Large intestine (tissue), 12 donors: ENCODE measurements around the gene TGFBR2. TPM values are rescaled to one million over a fixed set of nuclear protein-coding genes. Genes with fewer than 3 reads are reported as not detected.

Experiments
- DNase-seq, 2 donors: peaks; one replicate each; pipeline versions ENCODE4 v3.0.0 to v3.0.0-alpha.2; 2013
- H3K27ac ChIP-seq: one replicate; pipeline ENCODE4 v1.5.1; 2013; ENCODE audit warnings: low read length
- H3K27me3 ChIP-seq: 2 replicates; pipeline ENCODE4 v1.6.1; 2013; ENCODE audit warnings: low read length; ENCODE audit not compliant: control insufficient read depth, insufficient read depth
- H3K36me3 ChIP-seq: 2 replicates; pipeline ENCODE4 v1.6.1; 2013; ENCODE audit warnings: low read length; ENCODE audit not compliant: control insufficient read depth, insufficient read depth
- H3K4me1 ChIP-seq: one replicate; pipeline ENCODE4 v1.6.1; 2013; ENCODE audit warnings: low read length; ENCODE audit not compliant: control insufficient read depth, insufficient read depth
- H3K4me3 ChIP-seq: one replicate; pipeline ENCODE4 v1.5.1; 2013; ENCODE audit warnings: low read length
- H3K9me3 ChIP-seq: one replicate; pipeline ENCODE4 v1.6.1; 2013; ENCODE audit warnings: mild to moderate bottlenecking, low read depth, low read length, moderate library complexity; ENCODE audit not compliant: control insufficient read depth
- WGBS: methylation state at CpG from one replicate; pipeline ENCODE4 v1.1.5; 2013; ENCODE audit warnings: low lambda C conversion rate; ENCODE audit not compliant: insufficient coverage; 5-methylcytosine and 5-hydroxymethylcytosine counted together
- long read RNA-seq, 11 donors: transcript quantifications; one replicate each; lab custom pipeline, GENCODE V29; 2026
- polyA plus RNA-seq: library from polyadenylated mRNA; unstranded; fragments of 120-200 nt; gene quantifications from one replicate; pipeline ENCODE4 v1.2.1, GENCODE V29; 2013

TGFBR2 gene
- 62.9 TPM for polyA plus RNA-seq
- long read RNA-seq, donor 1, full-length matches to known transcripts: 8 of 8 reads
- long read RNA-seq, donor 1, partial matches to known transcripts: 0 of 8 reads
- long read RNA-seq, donor 1, other reads (novel, unspliced or antisense): 0 of 8 reads
- long read RNA-seq, donor 2, full-length matches to known transcripts: 19 of 36 reads
- long read RNA-seq, donor 2, partial matches to known transcripts: 17 of 36 reads
- long read RNA-seq, donor 2, other reads (novel, unspliced or antisense): 0 of 36 reads
- long read RNA-seq, donor 3: 0 reads
- long read RNA-seq, donor 4, full-length matches to known transcripts: 1 of 1 reads
- long read RNA-seq, donor 4, partial matches to known transcripts: 0 of 1 reads
- long read RNA-seq, donor 4, other reads (novel, unspliced or antisense): 0 of 1 reads
- long read RNA-seq, donor 5, full-length matches to known transcripts: 9 of 9 reads
- long read RNA-seq, donor 5, partial matches to known transcripts: 0 of 9 reads
- long read RNA-seq, donor 5, other reads (novel, unspliced or antisense): 0 of 9 reads
- long read RNA-seq, donor 6, full-length matches to known transcripts: 28 of 28 reads
- long read RNA-seq, donor 6, partial matches to known transcripts: 0 of 28 reads
- long read RNA-seq, donor 6, other reads (novel, unspliced or antisense): 0 of 28 reads
- long read RNA-seq, donor 7, full-length matches to known transcripts: 10 of 10 reads
- long read RNA-seq, donor 7, partial matches to known transcripts: 0 of 10 reads
- long read RNA-seq, donor 7, other reads (novel, unspliced or antisense): 0 of 10 reads
- long read RNA-seq, donor 8, full-length matches to known transcripts: 21 of 39 reads
- long read RNA-seq, donor 8, partial matches to known transcripts: 18 of 39 reads
- long read RNA-seq, donor 8, other reads (novel, unspliced or antisense): 0 of 39 reads
- long read RNA-seq, donor 9, full-length matches to known transcripts: 13 of 23 reads
- long read RNA-seq, donor 9, partial matches to known transcripts: 10 of 23 reads
- long read RNA-seq, donor 9, other reads (novel, unspliced or antisense): 0 of 23 reads
- long read RNA-seq, donor 10, full-length matches to known transcripts: 32 of 32 reads
- long read RNA-seq, donor 10, partial matches to known transcripts: 0 of 32 reads
- long read RNA-seq, donor 10, other reads (novel, unspliced or antisense): 0 of 32 reads
- long read RNA-seq, donor 11, full-length matches to known transcripts: 15 of 15 reads
- long read RNA-seq, donor 11, partial matches to known transcripts: 0 of 15 reads
- long read RNA-seq, donor 11, other reads (novel, unspliced or antisense): 0 of 15 reads

DNA sequence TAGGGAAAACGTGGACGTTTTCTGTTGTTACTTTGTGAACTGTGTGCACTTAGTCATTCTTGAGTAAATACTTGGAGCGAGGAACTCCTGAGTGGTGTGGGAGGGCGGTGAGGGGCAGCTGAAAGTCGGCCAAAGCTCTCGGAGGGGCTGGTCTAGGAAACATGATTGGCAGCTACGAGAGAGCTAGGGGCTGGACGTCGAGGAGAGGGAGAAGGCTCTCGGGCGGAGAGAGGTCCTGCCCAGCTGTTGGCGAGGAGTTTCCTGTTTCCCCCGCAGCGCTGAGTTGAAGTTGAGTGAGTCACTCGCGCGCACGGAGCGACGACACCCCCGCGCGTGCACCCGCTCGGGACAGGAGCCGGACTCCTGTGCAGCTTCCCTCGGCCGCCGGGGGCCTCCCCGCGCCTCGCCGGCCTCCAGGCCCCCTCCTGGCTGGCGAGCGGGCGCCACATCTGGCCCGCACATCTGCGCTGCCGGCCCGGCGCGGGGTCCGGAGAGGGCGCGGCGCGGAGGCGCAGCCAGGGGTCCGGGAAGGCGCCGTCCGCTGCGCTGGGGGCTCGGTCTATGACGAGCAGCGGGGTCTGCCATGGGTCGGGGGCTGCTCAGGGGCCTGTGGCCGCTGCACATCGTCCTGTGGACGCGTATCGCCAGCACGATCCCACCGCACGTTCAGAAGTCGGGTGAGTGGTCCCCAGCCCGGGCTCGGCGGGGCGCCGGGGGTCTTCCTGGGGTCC, at the start of gene TGFBR2:
TSS of gene TGFBR2 (plus strand) at position 301 of the 731 bp plus-strand sequence. CDS start at position 584, 283 bp downstream.
- Histone ChIP-seq H3K27me3 (no peaks in the 10 kb centered on the region), H3K4me1 (peaks cover 4% of the 10 kb centered on the region), H3K9me3 (no peaks in the 10 kb centered on the region), H3K4me3 (peak within 1 kb of the TSS; percentile 89), H3K27ac (peak within 1 kb of the TSS; percentile 90), H3K36me3 (no peaks in the 10 kb centered on the region)
- peak; percentile 93 to 96 for DNase-seq
- no CpG with 5 or more reads among the region's 71 CpGs for WGBS

DNA sequence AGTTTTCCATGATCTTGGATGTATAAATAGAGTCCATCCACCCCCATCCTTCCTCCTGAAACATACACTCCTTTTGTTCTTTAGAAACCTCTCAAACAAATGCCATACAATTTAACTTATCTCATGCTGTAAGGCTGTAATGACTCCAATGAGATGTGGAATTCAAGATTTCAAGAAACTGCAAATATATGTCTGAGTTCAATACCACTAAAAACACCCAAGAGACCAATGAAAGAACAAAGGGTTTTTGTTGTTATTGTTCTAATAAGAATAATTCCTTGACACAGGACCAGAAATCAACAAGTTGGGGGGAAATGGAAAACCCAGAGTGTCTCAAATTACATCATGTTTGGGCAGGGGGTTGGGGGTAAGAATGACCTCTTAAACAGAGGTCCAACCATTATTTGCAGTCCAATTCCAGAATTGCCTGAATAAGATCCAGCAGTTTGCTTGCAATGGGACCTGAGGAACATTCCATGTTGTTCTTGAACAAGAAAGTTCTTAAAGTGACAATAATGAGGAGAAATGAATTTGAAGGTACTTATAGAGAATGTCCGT, 48.6 kb upstream of the TGFBR2 start:
- Histone ChIP-seq H3K27ac (no peak overlapping the region), H3K36me3 (no peaks in the 10 kb centered on the region), H3K4me3 (no peak overlapping the region), H3K9me3 (no peaks in the 10 kb centered on the region), H3K27me3 (no peaks in the 10 kb centered on the region), H3K4me1 (no peaks in the 10 kb centered on the region)
- no peak for DNase-seq
- 100% methylated on average over 1 of the region's 1 CpG for WGBS

DNA sequence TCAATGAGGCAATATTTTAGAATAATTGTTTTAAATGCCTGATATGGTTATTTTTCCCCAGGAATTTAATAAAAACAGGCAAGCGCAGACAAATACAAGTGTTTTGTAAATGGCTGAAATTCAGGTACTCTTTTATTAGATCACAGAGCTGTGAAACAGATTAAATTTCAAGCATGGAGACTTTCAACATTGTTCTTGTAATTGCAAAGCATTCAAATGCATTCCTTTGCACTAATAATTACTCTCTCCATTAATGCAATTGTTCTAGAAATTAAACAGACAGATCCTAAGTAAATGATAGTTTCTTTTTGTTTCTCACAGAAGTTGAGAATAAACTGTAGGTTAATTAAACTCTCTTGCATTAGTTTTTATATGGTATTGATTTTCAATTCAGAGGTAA, 42.4 kb upstream of the TGFBR2 start:
- Histone ChIP-seq H3K36me3 (no peaks in the 10 kb centered on the region), H3K27ac (no peak overlapping the region), H3K4me3 (no peak overlapping the region), H3K9me3 (no peaks in the 10 kb centered on the region), H3K4me1 (no peaks in the 10 kb centered on the region), H3K27me3 (no peaks in the 10 kb centered on the region)
- no peak for DNase-seq
- WGBS: 100% methylated on average over 1 of the region's 1 CpG

DNA sequence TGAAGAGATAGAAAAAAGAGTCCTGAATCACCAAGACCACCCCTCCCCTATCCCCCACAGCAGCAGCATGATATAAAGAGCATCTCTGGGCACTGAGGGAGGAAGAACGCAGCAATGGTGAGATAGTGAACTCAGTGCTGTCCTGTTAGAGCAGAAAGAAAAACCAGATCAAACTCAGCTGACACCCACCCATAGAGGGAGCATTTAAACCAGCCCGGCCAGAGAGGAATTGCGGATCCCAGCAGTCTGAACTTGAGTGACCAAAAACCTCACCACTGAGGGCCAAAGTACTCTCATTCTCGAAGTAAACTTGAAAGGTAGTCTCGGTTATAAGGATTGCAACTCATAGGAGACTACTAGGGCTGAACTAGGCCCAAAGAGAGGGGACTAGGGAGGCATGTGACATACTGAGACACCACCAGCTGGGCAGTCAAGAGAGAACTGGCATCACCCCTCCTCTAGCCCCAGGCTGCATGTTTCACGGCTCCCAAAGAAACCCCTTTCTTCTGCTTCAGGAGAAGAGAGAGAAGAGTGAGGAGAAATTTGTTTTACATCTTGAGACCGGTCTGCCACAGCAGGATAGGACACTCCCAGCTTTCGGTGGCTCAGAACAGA, 39.2 kb upstream of the TGFBR2 start:
- no peak overlapping the region for H3K4me3 ChIP-seq
- no peak overlapping the region for H3K27ac ChIP-seq
- no peak for DNase-seq
- H3K4me1 ChIP-seq: no peaks in the 10 kb centered on the region
- no peaks in the 10 kb centered on the region for H3K27me3 ChIP-seq
- H3K9me3 ChIP-seq: no peaks in the 10 kb centered on the region
- no peaks in the 10 kb centered on the region for H3K36me3 ChIP-seq
- 100% methylated on average over 3 of the region's 8 CpGs for WGBS

DNA sequence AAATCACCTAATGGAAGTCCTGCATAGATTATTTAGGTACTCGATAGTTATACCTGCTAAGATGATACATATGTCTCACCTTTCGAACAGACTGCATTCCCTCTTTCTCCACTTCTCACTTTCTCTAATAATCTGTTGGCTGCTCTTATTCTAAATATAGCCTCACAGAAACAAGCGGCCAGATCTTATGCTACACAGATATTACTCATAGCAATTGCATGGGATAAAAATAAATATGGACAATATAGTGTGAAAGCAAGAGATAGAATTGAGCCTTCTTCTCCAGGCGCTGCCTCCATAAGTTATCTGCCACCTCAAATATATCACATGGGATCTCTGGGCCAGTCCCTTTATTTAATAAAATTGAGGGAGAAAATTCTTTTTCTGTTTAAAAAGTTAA, 29.5 kb upstream of the TGFBR2 start:
- H3K4me3 ChIP-seq: no peak overlapping the region
- whole genome bisulfite sequencing: 67% methylated on average over 3 of the region's 4 CpGs
- no peak overlapping the region for H3K27ac ChIP-seq
- no peak for DNase-seq
- no peaks in the 10 kb centered on the region for H3K27me3 ChIP-seq
- H3K9me3 ChIP-seq: no peaks in the 10 kb centered on the region
- no peaks in the 10 kb centered on the region for H3K36me3 ChIP-seq
- H3K4me1 ChIP-seq: peaks cover 32% of the 10 kb centered on the region

DNA sequence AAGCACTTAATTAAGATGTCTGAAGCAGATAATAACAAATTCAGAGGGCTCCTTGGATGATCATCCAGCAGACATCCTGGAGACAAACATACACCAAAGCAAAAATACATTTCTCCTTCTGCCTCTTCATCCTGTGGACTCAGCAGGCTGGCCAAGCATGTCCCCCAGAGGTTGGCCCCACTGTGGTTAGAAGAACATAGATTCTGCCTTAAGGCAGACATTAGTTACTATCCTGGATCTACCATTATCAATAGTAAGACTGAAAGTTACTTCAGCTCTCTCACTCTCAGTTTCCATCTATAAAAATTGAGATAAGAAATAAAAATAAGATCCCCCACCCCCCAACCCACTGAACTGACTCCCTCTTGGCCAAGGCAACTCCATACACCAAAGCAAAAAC, 28.6 kb upstream of the TGFBR2 start:
- Histone ChIP-seq H3K4me3 (no peak overlapping the region), H3K9me3 (no peaks in the 10 kb centered on the region), H3K36me3 (no peaks in the 10 kb centered on the region), H3K27me3 (no peaks in the 10 kb centered on the region), H3K4me1 (peaks cover 32% of the 10 kb centered on the region), H3K27ac (peak overlapping the region; percentile 70)
- DNase-seq: no peak

DNA sequence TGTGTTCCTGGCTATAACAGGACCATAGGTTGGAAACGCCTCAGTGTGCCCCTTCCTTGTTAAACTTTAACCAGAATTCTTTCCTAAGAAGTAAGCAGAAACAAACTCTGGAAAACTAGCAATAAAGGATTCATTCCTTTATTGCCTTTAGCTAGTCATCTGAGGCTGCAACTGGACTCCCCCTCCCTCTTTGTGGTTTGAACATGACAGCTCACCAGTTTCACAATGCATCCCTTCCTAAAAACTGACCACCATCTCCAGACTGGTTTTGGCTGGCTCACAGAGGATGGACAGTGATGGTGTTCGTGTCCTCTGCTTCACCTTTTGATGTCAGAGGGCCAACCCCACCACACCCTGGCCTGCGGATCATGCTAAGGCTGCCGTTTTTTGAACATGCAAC, 27.9 kb upstream of the TGFBR2 start:
- no peaks in the 10 kb centered on the region for H3K36me3 ChIP-seq
- WGBS: 50% methylated on average over 1 of the region's 4 CpGs
- H3K27me3 ChIP-seq: no peaks in the 10 kb centered on the region
- peaks cover 33% of the 10 kb centered on the region for H3K4me1 ChIP-seq
- peak overlapping the region; percentile 70 for H3K27ac ChIP-seq
- no peaks in the 10 kb centered on the region for H3K9me3 ChIP-seq
- DNase-seq: peak; percentile 71 to 90
- H3K4me3 ChIP-seq: no peak overlapping the region

DNA sequence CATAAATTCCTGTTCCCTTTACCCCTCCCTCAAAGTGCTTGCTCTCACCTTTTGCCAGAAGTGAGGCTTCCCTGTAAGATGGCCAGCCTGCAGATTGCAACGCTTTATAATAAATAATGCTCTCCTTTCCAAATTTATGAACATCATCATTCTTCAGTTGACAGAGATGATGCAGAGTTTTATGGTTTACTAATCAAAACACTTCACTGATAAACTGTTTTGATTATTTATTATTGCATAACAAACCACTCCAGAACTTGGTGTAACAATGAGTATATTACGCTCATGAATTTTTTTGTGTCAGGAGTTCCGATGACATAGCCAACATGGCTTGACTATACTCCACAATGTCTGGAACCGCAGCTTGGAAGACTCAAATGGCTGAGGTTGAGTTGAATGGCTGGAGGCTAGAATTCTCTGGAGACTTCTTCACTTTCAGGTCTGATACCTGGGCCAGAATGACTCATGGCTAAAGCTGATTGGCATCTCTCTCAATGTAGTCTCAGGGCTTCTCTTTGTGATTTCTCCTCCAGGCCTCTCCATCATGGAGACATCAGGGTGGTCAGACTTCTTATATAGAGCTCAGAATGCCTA, 27.3 kb upstream of the TGFBR2 start:
- H3K36me3 ChIP-seq: no peaks in the 10 kb centered on the region
- peaks cover 36% of the 10 kb centered on the region for H3K4me1 ChIP-seq
- no CpG with 5 or more reads among the region's 4 CpGs for WGBS
- no peak for DNase-seq
- no peaks in the 10 kb centered on the region for H3K9me3 ChIP-seq
- peak overlapping the region; percentile 70 for H3K27ac ChIP-seq
- H3K27me3 ChIP-seq: no peaks in the 10 kb centered on the region
- no peak overlapping the region for H3K4me3 ChIP-seq

DNA sequence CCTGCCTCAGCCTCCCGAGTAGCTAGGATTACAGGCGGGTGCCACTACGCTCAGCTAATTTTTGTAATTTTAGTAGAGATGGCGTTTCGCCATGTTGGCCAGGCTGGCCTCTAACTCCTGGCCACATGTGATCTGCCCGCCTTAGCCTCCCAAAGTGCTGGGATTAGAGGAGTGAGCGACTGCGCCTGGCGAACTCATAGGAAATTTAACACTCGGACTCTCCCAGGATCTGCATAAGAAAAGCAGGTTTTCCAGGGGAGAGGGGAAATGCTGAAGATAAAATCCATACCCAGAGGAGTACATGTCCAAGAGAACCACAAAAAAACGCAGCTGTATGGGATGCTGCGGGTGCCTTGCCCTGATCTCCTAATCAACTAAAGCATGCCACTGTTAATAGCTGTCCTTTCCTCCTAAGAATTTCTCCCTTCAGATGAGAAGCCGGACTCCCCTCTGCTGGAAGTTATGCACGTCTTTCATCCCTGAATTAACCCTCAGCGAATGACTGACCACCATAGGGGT, 25.3 kb upstream of the TGFBR2 start:
- no peak overlapping the region for H3K4me3 ChIP-seq
- DNase-seq: no peak
- H3K27me3 ChIP-seq: no peaks in the 10 kb centered on the region
- no peaks in the 10 kb centered on the region for H3K9me3 ChIP-seq
- no peak overlapping the region for H3K27ac ChIP-seq
- H3K36me3 ChIP-seq: no peaks in the 10 kb centered on the region
- peaks cover 41% of the 10 kb centered on the region for H3K4me1 ChIP-seq
- 100% methylated on average over 1 of the region's 15 CpGs for WGBS
